ENCODE measurements around the gene EFCAB7.

Gene EFCAB7

GRCh38 chr1:63533931-63534330 lies 10.6 kb downstream of the EFCAB7 start:
- TF ChIP-seq, protein P1, sequence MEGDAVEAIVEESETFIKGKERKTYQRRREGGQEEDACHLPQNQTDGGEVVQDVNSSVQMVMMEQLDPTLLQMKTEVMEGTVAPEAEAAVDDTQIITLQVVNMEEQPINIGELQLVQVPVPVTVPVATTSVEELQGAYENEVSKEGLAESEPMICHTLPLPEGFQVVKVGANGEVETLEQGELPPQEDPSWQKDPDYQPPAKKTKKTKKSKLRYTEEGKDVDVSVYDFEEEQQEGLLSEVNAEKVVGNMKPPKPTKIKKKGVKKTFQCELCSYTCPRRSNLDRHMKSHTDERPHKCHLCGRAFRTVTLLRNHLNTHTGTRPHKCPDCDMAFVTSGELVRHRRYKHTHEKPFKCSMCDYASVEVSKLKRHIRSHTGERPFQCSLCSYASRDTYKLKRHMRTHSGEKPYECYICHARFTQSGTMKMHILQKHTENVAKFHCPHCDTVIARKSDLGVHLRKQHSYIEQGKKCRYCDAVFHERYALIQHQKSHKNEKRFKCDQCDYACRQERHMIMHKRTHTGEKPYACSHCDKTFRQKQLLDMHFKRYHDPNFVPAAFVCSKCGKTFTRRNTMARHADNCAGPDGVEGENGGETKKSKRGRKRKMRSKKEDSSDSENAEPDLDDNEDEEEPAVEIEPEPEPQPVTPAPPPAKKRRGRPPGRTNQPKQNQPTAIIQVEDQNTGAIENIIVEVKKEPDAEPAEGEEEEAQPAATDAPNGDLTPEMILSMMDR (IDR thresholded peaks at IDR 0.05) = no peak

GRCh38 chr1:63534406-63534805 lies 11.1 kb downstream of the EFCAB7 start:
- TF ChIP-seq, protein P1 (IDR thresholded peaks at IDR 0.05) = no peak

GRCh38 chr1:63537006-63537405 lies 13.7 kb downstream of the EFCAB7 start:
- TF ChIP-seq, protein P1 (IDR thresholded peaks at IDR 0.05) = no peak

DNA sequence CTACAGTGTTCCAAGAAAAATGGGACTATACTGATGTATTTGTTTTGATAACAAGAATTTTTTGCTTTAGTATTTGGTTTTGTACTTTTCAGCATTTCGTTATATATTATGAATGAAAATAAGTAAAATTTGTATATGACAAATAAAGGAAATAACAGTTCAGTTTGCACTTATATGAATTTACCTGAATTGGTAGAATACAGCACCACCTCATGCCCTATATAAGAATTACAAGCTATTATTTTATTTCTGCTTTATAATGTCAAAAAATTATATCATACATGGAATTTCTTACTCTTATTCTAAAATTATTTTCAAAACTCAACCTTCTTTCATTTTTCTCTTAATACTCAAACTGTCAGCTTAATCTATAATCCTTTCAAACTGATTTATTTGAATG lies 14.6 kb downstream of the EFCAB7 start:
- TF ChIP-seq, protein P1 (IDR thresholded peaks at IDR 0.05) = peak; percentile 66

GRCh38 chr1:63545780-63546179 lies 22.5 kb downstream of the EFCAB7 start:
- TF ChIP-seq, protein P1 (IDR thresholded peaks at IDR 0.05) = no peak

DNA sequence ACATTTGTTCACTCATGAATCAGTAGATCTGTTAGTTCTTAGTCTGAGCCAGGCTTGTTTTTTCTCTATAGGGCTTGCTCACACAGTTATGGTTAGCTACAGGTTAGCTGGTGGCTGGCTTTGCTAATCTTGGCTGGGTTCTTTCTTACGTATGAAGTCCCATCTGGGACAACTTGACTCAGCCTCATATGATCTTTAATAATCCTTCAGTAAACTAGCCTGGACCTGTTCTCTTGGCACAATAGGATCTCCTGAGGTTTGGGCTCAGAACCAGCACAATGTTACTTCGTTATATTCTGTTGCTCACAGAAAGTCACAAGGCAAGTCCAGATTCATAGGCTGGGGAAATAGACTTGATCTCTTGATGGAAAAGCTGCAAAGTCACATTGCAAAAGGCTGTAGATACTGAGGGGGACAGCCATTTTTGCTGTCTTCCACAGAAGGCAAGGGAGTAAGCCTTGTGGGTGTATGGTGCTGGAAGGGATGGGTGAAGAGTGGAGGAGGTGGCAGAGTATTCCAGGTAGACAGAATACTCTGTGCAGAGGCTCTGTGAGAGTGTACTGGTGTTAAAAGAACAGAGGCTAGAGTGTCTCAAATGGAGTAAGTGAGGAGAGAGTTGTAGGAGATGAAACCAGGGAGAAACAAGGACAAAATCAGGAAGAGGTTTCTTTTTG lies 24.4 kb downstream of the EFCAB7 start:
- TF ChIP-seq, protein P1 (IDR thresholded peaks at IDR 0.05) = no peak

GRCh38 chr1:63548303-63548702 lies 25.0 kb downstream of the EFCAB7 start:
- TF ChIP-seq, protein P1 (IDR thresholded peaks at IDR 0.05) = no peak

DNA sequence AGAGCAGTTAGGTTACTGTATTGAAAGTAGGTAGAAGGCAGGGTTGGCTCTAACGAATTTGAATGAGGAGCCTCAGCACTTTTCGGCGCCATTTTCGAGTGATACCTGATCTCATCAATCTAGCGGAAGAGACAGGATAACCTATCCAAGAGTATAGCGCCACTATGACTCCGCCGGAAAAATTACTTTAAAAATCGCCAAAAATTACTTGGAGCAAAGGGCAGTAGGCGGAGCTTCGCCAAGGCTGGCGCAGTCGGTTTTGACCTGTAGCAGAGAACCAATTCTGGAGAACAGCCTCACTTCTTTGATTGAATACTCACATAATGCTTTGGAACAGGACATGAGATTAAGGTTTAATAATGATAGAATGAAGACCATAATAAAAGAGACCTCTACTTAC lies 25.6 kb downstream of the EFCAB7 start:
- TF ChIP-seq, protein P1 (IDR thresholded peaks at IDR 0.05) = no peak
